Mesenchymal stem cell (in vitro differentiated cells and primary cell): ENCODE results near the gene GDPD3.

Source experiments
- DNase-seq: peaks from one replicate; pipeline ENCODE4 v3.0.0-alpha.2; 2013
- H2AFZ ChIP-seq: one replicate; pipeline ENCODE4 v1.6.1; 2013; ENCODE audit warnings: low read depth, mild to moderate bottlenecking, control low read depth, inconsistent platforms, low read length, moderate library complexity
- H2AK5ac ChIP-seq: 2 replicates; pipeline ENCODE4 v1.6.1; 2013; ENCODE audit warnings: low read length, moderate library complexity, mild to moderate bottlenecking, inconsistent platforms; ENCODE audit not compliant: severe bottlenecking
- H2BK120ac ChIP-seq: one replicate; pipeline ENCODE4 v1.6.1; 2013; ENCODE audit warnings: low read depth, mild to moderate bottlenecking, inconsistent platforms, low read length, moderate library complexity
- H2BK12ac ChIP-seq, 2 experiments: one replicate each; pipeline ENCODE4 v1.6.1; 2013; ENCODE audit warnings: inconsistent platforms in 2 of 2, low read length in 2 of 2, mild to moderate bottlenecking in 2 of 2, moderate library complexity in 2 of 2, control low read depth in 1 of 2
- H2BK15ac ChIP-seq: one replicate; pipeline ENCODE4 v1.6.1; 2013; ENCODE audit warnings: mild to moderate bottlenecking, low read depth, inconsistent platforms; ENCODE audit not compliant: poor library complexity, severe bottlenecking
- H2BK5ac ChIP-seq: 2 replicates; pipeline ENCODE4 v1.6.1; 2013; ENCODE audit warnings: low read depth, mild to moderate bottlenecking, low read length, control low read depth, inconsistent platforms; ENCODE audit not compliant: poor library complexity, severe bottlenecking
- H3K14ac ChIP-seq, 2 experiments: one replicate each; pipeline ENCODE4 v1.6.1; 2013; ENCODE audit warnings: inconsistent platforms in 2 of 2, low read length in 2 of 2, control low read depth in 1 of 2, mild to moderate bottlenecking in 1 of 2, moderate library complexity in 1 of 2
- H3K18ac ChIP-seq, 2 experiments: one replicate each; pipeline ENCODE4 v1.6.1; 2013; ENCODE audit warnings: inconsistent platforms in 2 of 2, low read length in 2 of 2, control low read depth in 1 of 2, low read depth in 1 of 2, mild to moderate bottlenecking in 1 of 2
- H3K23ac ChIP-seq, 2 experiments: one replicate each; pipeline ENCODE4 v1.6.1; 2013; ENCODE audit warnings: inconsistent platforms in 2 of 2, low read length in 2 of 2, mild to moderate bottlenecking in 2 of 2, moderate library complexity in 2 of 2, control low read depth in 1 of 2
- H3K27ac ChIP-seq: 2 replicates; pipeline ENCODE4 v1.5.1; 2013; ENCODE audit warnings: mild to moderate bottlenecking, moderate library complexity, low read length, control low read depth, inconsistent platforms; ENCODE audit not compliant: poor library complexity, severe bottlenecking
- H3K27me3 ChIP-seq, 2 experiments: 2 replicates each; pipeline versions ENCODE4 v1.6.1 to v1.7.0; 2013; ENCODE audit warnings: low read length in 2 of 2, mild to moderate bottlenecking in 2 of 2, moderate library complexity in 2 of 2, control low read depth in 1 of 2, inconsistent platforms in 1 of 2; ENCODE audit not compliant: control insufficient read depth in 1 of 2, insufficient read depth in 1 of 2
- H3K36me3 ChIP-seq, 2 experiments: 2 replicates each; pipeline versions ENCODE4 v1.6.1 to v1.7.0; 2013; ENCODE audit warnings: low read length in 2 of 2, control low read depth in 1 of 2, inconsistent platforms in 1 of 2, low read depth in 1 of 2, mild to moderate bottlenecking in 1 of 2; ENCODE audit not compliant: insufficient read depth in 2 of 2, control insufficient read depth in 1 of 2
- H3K4ac ChIP-seq, 2 experiments: one replicate each; pipeline ENCODE4 v1.6.1; 2013; ENCODE audit warnings: inconsistent platforms in 2 of 2, low read length in 2 of 2, mild to moderate bottlenecking in 2 of 2, moderate library complexity in 2 of 2, control low read depth in 1 of 2, low read depth in 1 of 2
- H3K4me1 ChIP-seq: 2 replicates; pipeline ENCODE4 v1.6.1; 2013; ENCODE audit warnings: low read depth, low read length, control low read depth; ENCODE audit not compliant: control insufficient read depth, insufficient read depth
- H3K4me2 ChIP-seq: 2 replicates; pipeline ENCODE4 v1.6.1; 2013; ENCODE audit warnings: low read length, mild to moderate bottlenecking, inconsistent platforms; ENCODE audit not compliant: poor library complexity, severe bottlenecking
- H3K4me3 ChIP-seq, 2 experiments: 2 replicates each; pipeline versions ENCODE4 v1.5.1 to v1.7.0; 2013; ENCODE audit warnings: low read length in 2 of 2, mild to moderate bottlenecking in 2 of 2, control low read depth in 1 of 2, low read depth in 1 of 2; ENCODE audit not compliant: insufficient read depth in 1 of 2
- H3K79me1 ChIP-seq: replicated peaks from 2 replicates; pipeline ENCODE4 v1.6.1; 2013; ENCODE audit warnings: mild to moderate bottlenecking, control low read depth, low read length, inconsistent platforms; ENCODE audit not compliant: poor library complexity, severe bottlenecking
- H3K9ac ChIP-seq: 2 replicates; pipeline ENCODE4 v1.7.0; 2013; ENCODE audit warnings: mild to moderate bottlenecking, low read length, moderate library complexity
- H3K9me3 ChIP-seq: 2 replicates; pipeline ENCODE4 v1.7.0; 2013; ENCODE audit warnings: mild to moderate bottlenecking, low read length; ENCODE audit not compliant: control insufficient read depth
- H4K8ac ChIP-seq: one replicate; pipeline ENCODE4 v1.6.1; 2013; ENCODE audit warnings: inconsistent platforms, mild to moderate bottlenecking, low read length, moderate library complexity
- H4K91ac ChIP-seq: one replicate; pipeline ENCODE4 v1.6.1; 2013; ENCODE audit warnings: mild to moderate bottlenecking, low read length, inconsistent platforms
- WGBS: methylation state at CpG from one replicate; pipeline ENCODE4 v1.1.7; 2013; ENCODE audit warnings: mixed read lengths; 5-methylcytosine and 5-hydroxymethylcytosine counted together

The GDPD3 gene

DNA sequence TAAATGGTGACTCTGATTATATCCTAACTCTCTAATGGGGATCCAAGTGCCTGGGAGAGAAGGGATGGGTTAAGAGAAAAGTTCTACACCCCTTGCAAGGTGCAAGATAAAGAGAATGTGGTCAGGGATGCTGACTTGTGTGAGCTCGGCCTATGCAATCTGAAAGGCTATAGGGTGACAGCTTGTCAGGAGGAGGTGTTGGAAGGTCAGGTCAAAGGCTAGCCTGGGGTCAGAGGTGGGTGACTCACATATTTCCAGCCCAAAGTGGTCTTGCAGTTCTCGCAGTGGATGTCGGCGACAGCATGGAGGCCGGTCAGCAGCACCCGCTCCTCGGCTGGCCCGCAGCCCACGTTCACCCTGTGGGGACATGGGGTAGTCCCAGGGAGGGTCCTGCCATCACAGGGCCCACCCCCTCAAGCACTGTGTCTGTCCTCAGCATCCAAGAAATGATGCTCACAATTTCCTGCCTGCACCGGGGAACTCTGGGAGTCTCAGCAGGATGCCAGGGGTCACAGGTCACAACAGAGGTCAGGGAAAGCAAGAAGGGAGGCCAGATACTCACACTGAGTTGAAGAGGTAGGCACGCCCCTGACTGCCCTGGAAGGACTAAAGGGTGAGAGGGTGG, 18.7 kb downstream of the GDPD3 start:
- Histone ChIP-seq H2AFZ (no peak overlapping the region), H2BK120ac (no peak overlapping the region), H3K4me3 (peak overlapping the region in 1 of 2 experiments; percentile 89), H3K18ac (no peak overlapping the region), H2AK5ac (no peak overlapping the region), H3K9ac (peak overlapping the region; percentile 88), H3K4ac (no peak overlapping the region), H4K8ac (no peak overlapping the region), H3K23ac (no peak overlapping the region), H4K91ac (no peak overlapping the region), H2BK12ac (peak overlapping the region in 1 of 2 experiments; percentile 7), H3K9me3 (peaks cover 12% of the 10 kb centered on the region), H3K36me3 (peaks cover 13 to 18% of the 10 kb centered on the region in 2 experiments), H2BK5ac (no peak overlapping the region), H3K14ac (no peak overlapping the region), H3K27ac (no peak overlapping the region), H3K4me2 (no peak overlapping the region), H2BK15ac (no peak overlapping the region), H3K4me1 (peaks cover 36% of the 10 kb centered on the region), H3K79me1 (peaks cover 12% of the 10 kb centered on the region), H3K27me3 (no peaks in the 10 kb centered on the region)
- no peak for DNase-seq
- 78% methylated on average over 11 of the region's 11 CpGs for WGBS

DNA sequence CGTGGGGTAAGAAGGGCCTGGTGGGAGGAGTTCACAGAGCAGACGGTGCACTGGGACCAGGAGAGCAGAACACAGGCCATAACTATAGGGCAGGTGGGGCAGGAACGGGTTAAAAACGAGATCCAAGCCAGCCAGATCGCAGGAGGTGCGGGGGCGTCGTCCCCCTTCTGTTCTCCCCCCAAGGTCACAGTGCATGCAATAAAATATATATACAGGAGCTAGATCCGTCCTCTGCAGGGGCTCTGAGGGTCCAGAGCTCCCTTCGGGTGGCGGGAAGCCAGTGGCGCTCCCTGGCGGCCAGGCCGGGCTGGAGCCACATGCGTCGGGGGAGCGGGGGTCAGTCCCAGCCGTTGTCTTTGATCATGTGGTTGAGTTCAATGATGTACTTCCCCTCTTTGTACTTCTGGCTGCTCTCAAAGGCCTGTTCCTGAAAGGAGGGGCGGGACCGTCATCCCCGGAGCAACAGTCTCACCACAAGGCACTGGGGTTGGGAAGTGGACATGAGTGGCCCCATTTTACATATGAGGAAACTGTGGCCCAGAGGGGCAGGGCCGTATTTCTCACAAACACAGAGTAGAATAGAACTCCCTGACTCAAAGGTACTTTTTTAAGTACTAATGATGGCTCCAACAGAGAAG, 20.8 kb downstream of the GDPD3 start:
- 11% methylated on average over 21 of the region's 22 CpGs for WGBS
- no peak overlapping the region for H2BK5ac ChIP-seq
- H3K4me1 ChIP-seq: peaks cover 36% of the 10 kb centered on the region

GRCh38 chr16:30091474-30092372, 21.6 kb downstream of the GDPD3 start, which contains the start of gene TBX6:
TSS of gene TBX6 (minus strand) at chr16:30091924. CDS start at chr16:30091193, 731 bp downstream.
- Histone ChIP-seq H2BK12ac (peak within 1 kb of the TSS in 1 of 2 experiments; percentile 45), H3K23ac (no peak within 1 kb of the TSS), H2BK120ac (peak within 1 kb of the TSS; percentile 50), H3K4ac (peak within 1 kb of the TSS; percentile 7 to 52), H2BK5ac (no peak within 1 kb of the TSS), H2AK5ac (no peak within 1 kb of the TSS), H3K27ac (no peak within 1 kb of the TSS), H2BK15ac (peak within 1 kb of the TSS; percentile 88), H4K8ac (peak within 1 kb of the TSS; percentile 95), H3K18ac (peak within 1 kb of the TSS; percentile 77 to 79), H3K14ac (peak within 1 kb of the TSS in 1 of 2 experiments; percentile 19), H3K4me2 (peak within 1 kb of the TSS; percentile 99), H3K79me1 (peaks cover 12% of the 10 kb centered on the region), H3K4me1 (peaks cover 36% of the 10 kb centered on the region), H3K9ac (peak within 1 kb of the TSS; percentile 83), H4K91ac (peak within 1 kb of the TSS; percentile 85), H3K9me3 (peaks cover under 1% of the 10 kb centered on the region), H3K36me3 (peaks cover 24 to 29% of the 10 kb centered on the region in 2 experiments), H3K27me3 (no peaks in the 10 kb centered on the region), H2AFZ (peak within 1 kb of the TSS; percentile 68), H3K4me3 (peak within 1 kb of the TSS; percentile 53 to 77)
- DNase-seq: peak; percentile 93
- 4% methylated on average over 67 of the region's 76 CpGs for WGBS

More for the DNA sequence above, 20.8 kb downstream of the GDPD3 start:
- Histone ChIP-seq H3K79me1 (peaks cover 12% of the 10 kb centered on the region), H3K14ac (peak overlapping the region in 1 of 2 experiments; percentile 19), H3K18ac (peak overlapping the region; percentile 77), H3K4me3 (peak overlapping the region; percentile 53 to 77), H2AK5ac (no peak overlapping the region), H2AFZ (peak overlapping the region; percentile 68), H4K91ac (peak overlapping the region; percentile 85), H3K4ac (peak overlapping the region in 1 of 2 experiments; percentile 52), H4K8ac (peak overlapping the region; percentile 95), H3K27me3 (no peaks in the 10 kb centered on the region), H2BK15ac (no peak overlapping the region), H2BK120ac (no peak overlapping the region), H3K9me3 (peaks cover 8% of the 10 kb centered on the region), H2BK12ac (no peak overlapping the region), H3K23ac (no peak overlapping the region), H3K4me2 (peak overlapping the region; percentile 99), H3K27ac (no peak overlapping the region), H3K9ac (peak overlapping the region; percentile 83), H3K36me3 (peaks cover 19 to 21% of the 10 kb centered on the region in 2 experiments)
- DNase-seq: peak; percentile 88
